GM23338 (cell line): ENCODE data around the gene EGF. TPM values are rescaled to one million over a fixed set of nuclear protein-coding genes. Genes with fewer than 3 reads are reported as not detected.
A peak's percentile ranks its signal among the peaks of the same experiment; 100 is the strongest.

Experiments used
- ATAC-seq: fragments of 200-7000 bp; cut with Tn5 transposase; 3 replicates; pipeline ENCODE4 v1.9.1; 2020
- DNase-seq: peaks from one replicate; pipeline ENCODE4 v3.0.0-alpha.2; 2015; ENCODE audit warnings: low spot score
- H2AFZ ChIP-seq: fragments of 200-600 bp; sonication (generic); 2 replicates; pipeline ENCODE4 v1.8.0; 2016; ENCODE audit warnings: antibody characterized with exemption, mild to moderate bottlenecking, moderate library complexity
- H3F3A ChIP-seq: fragments of 200-600 bp; sonication (generic); replicated peaks from 2 replicates; pipeline ENCODE4 v1.8.0; 2017; ENCODE audit warnings: antibody characterized with exemption, mixed run types, low read depth
- H3K27ac ChIP-seq: fragments of 200-600 bp; sonication (generic); 2 replicates; pipeline ENCODE4 v1.6.1; 2016; ENCODE audit warnings: low read depth
- H3K27me3 ChIP-seq: fragments of 200-600 bp; sonication (generic); 2 replicates; pipeline ENCODE4 v1.8.0; 2016; ENCODE audit warnings: mild to moderate bottlenecking, mixed run types, moderate library complexity; ENCODE audit not compliant: insufficient read depth
- H3K36me3 ChIP-seq: fragments of 200-600 bp; sonication (generic); 2 replicates; pipeline ENCODE4 v1.8.0; 2016; ENCODE audit warnings: mild to moderate bottlenecking; ENCODE audit not compliant: insufficient read depth
- H3K4me1 ChIP-seq: fragments of 200-600 bp; sonication (generic); 2 replicates; pipeline ENCODE4 v1.8.0; 2016; ENCODE audit warnings: mild to moderate bottlenecking, moderate library complexity; ENCODE audit not compliant: insufficient read depth
- H3K4me2 ChIP-seq: fragments of 200-600 bp; sonication (generic); 2 replicates; pipeline ENCODE4 v1.7.1; 2017; ENCODE audit warnings: mixed run types
- H3K4me3 ChIP-seq: fragments of 200-600 bp; sonication (generic); 2 replicates; pipeline ENCODE4 v1.6.1; 2016; ENCODE audit warnings: mixed run types
- H3K79me2 ChIP-seq: fragments of 200-600 bp; sonication (generic); replicated peaks from 2 replicates; pipeline ENCODE4 v1.8.0; 2017; ENCODE audit warnings: mild to moderate bottlenecking; ENCODE audit not compliant: insufficient read depth
- H3K9me2 ChIP-seq: fragments of 200-600 bp; sonication (generic); 2 replicates; pipeline ENCODE4 v1.8.0; 2017; ENCODE audit not compliant: insufficient read depth
- H4K20me1 ChIP-seq: fragments of 200-600 bp; sonication (generic); replicated peaks from 2 replicates; pipeline ENCODE4 v1.8.0; 2017; ENCODE audit warnings: mild to moderate bottlenecking; ENCODE audit not compliant: insufficient read depth
- H3K27ac Mint-ChIP-seq: 2 replicates; pipeline ENCODE4 v1.8.0; 2020; ENCODE audit warnings: inconsistent platforms, mild to moderate bottlenecking, moderate library complexity, mixed read lengths
- H3K27me3 Mint-ChIP-seq: 3 replicates; pipeline ENCODE4 v1.8.0; 2022; ENCODE audit warnings: low read depth, mild to moderate bottlenecking, moderate library complexity, mixed read lengths, inconsistent platforms; ENCODE audit not compliant: insufficient read depth, poor library complexity
- H3K36me3 Mint-ChIP-seq: 3 replicates; pipeline ENCODE4 v1.8.0; 2021; ENCODE audit warnings: low read depth, mild to moderate bottlenecking, inconsistent platforms, moderate library complexity, mixed read lengths
- H3K4me1 Mint-ChIP-seq: 3 replicates; pipeline ENCODE4 v1.8.0; 2020; ENCODE audit warnings: mild to moderate bottlenecking, inconsistent platforms, mixed read lengths
- H3K4me3 Mint-ChIP-seq: 3 replicates; pipeline ENCODE4 v1.8.0; 2021; ENCODE audit warnings: moderate library complexity, mild to moderate bottlenecking, inconsistent platforms, mixed read lengths
- H3K9me3 Mint-ChIP-seq: 3 replicates; pipeline ENCODE4 v1.8.0; 2020; ENCODE audit warnings: moderate library complexity, mild to moderate bottlenecking, inconsistent platforms, mixed read lengths
- CREB1 ChIP-seq: fragments of 250-450 bp; sonication (Bioruptor Pico); IDR thresholded peaks from 2 replicates; pipeline ENCODE4 v1.5.0; 2020; ENCODE audit warnings: low read depth, mild to moderate bottlenecking, moderate library complexity
- EZH2 ChIP-seq: fragments of 200-600 bp; sonication (generic); IDR thresholded peaks from one replicate; pipeline ENCODE4 v1.8.0; 2017; ENCODE audit warnings: antibody characterized with exemption, mild to moderate bottlenecking, low read depth; ENCODE audit not compliant: unreplicated experiment
- EZH2phosphoT487 ChIP-seq: fragments of 200-600 bp; sonication (generic); IDR thresholded peaks from one replicate; pipeline ENCODE4 v1.8.1; 2018; ENCODE audit warnings: antibody characterized with exemption; ENCODE audit not compliant: unreplicated experiment
- JUNB ChIP-seq: IDR thresholded peaks from one replicate; pipeline ENCODE4 v1.6.1; 2016; ENCODE audit warnings: antibody characterized with exemption; ENCODE audit not compliant: unreplicated experiment
- NANOG ChIP-seq: IDR thresholded peaks from 2 replicates; pipeline ENCODE4 v1.6.1; 2016; ENCODE audit warnings: antibody characterized with exemption, borderline replicate concordance
- POLR2AphosphoS5 ChIP-seq: IDR thresholded peaks from 2 replicates; pipeline ENCODE4 v1.6.1; 2016; ENCODE audit warnings: antibody characterized with exemption, low read depth
- STAT1 ChIP-seq: IDR thresholded peaks from one replicate; pipeline ENCODE4 v1.6.1; 2016; ENCODE audit warnings: antibody characterized with exemption; ENCODE audit not compliant: unreplicated experiment
- ZNF331 ChIP-seq: fragments of 250-450 bp; sonication (Bioruptor Pico); IDR thresholded peaks from 2 replicates; pipeline ENCODE4 v1.5.0; 2020; ENCODE audit warnings: low read depth, mild to moderate bottlenecking, moderate library complexity
- polyA plus RNA-seq: library from polyadenylated mRNA; unstranded; fragments of >200 nt; fragmentation: Nextera tagmentation; extraction: Ambion mirVana; gene quantifications from 2 replicates; pipeline ENCODE4 v1.2.1, GENCODE V29; 2016
- total RNA-seq: library from RNA; depleted of rRNA; stranded (reverse); fragments of >200 nt; shearing (Covaris generic); gene quantifications from 2 replicates; pipeline ENCODE4 v1.2.3, GENCODE V29; 2014
- TF ChIP-seq, protein P1 (sequence below): IDR thresholded peaks from one replicate; pipeline ENCODE4 v1.6.1; 2018; ENCODE audit warnings: antibody characterized with exemption; ENCODE audit not compliant: unreplicated experiment
- TF ChIP-seq, protein P2 (sequence below), 2 experiments: fragments of 200-600 bp in 1 of 2; sonication (generic) in 1 of 2; conservative IDR thresholded peaks; 2 replicates each; pipeline versions ENCODE4 v1.5.1 to v1.6.1; 2016 to 2017; ENCODE audit warnings: antibody characterized with exemption in 2 of 2, low read depth in 2 of 2, mild to moderate bottlenecking in 2 of 2, moderate library complexity in 1 of 2
- TF ChIP-seq, protein P3 (sequence below): IDR thresholded peaks from 2 replicates; pipeline ENCODE4 v1.6.1; 2016; ENCODE audit warnings: antibody characterized with exemption
- TF ChIP-seq, protein P4 (sequence below): fragments of 250-450 bp; sonication (Bioruptor Pico); IDR thresholded peaks from 2 replicates; pipeline ENCODE4 v1.5.0; 2020; ENCODE audit warnings: mild to moderate bottlenecking, moderate library complexity

Gene EGF
- total and polyA plus RNA-seq, 2 experiments from 2014 or later: 1.4 to 3.0 TPM

DNA sequence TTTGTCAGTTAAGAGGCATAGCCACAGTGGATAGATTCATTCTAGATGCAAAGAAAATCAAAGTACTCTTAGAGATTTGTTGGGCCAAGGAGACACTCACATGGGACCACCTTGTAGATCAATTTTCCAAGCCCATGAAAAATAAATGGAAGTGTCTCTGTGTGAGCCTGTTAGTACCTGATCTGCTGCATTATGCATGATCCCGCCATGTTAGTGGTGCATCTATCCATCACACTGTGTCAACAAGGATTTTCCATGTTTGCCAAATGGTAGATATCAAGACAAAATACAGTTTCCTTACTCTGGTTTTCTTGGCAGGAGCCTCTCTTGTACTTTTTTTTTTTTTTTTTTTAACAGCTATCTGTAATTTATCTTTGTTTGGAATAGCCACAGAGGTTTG, 112.4 kb downstream of the EGF start:
- TF ChIP-seq ZNF331: no peak
- TF ChIP-seq EZH2phosphoT487: no peak
- TF ChIP-seq STAT1: no peak
- TF ChIP-seq, protein P1, sequence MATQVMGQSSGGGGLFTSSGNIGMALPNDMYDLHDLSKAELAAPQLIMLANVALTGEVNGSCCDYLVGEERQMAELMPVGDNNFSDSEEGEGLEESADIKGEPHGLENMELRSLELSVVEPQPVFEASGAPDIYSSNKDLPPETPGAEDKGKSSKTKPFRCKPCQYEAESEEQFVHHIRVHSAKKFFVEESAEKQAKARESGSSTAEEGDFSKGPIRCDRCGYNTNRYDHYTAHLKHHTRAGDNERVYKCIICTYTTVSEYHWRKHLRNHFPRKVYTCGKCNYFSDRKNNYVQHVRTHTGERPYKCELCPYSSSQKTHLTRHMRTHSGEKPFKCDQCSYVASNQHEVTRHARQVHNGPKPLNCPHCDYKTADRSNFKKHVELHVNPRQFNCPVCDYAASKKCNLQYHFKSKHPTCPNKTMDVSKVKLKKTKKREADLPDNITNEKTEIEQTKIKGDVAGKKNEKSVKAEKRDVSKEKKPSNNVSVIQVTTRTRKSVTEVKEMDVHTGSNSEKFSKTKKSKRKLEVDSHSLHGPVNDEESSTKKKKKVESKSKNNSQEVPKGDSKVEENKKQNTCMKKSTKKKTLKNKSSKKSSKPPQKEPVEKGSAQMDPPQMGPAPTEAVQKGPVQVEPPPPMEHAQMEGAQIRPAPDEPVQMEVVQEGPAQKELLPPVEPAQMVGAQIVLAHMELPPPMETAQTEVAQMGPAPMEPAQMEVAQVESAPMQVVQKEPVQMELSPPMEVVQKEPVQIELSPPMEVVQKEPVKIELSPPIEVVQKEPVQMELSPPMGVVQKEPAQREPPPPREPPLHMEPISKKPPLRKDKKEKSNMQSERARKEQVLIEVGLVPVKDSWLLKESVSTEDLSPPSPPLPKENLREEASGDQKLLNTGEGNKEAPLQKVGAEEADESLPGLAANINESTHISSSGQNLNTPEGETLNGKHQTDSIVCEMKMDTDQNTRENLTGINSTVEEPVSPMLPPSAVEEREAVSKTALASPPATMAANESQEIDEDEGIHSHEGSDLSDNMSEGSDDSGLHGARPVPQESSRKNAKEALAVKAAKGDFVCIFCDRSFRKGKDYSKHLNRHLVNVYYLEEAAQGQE: no peak
- no peak for TF ChIP-seq NANOG
- TF ChIP-seq, protein P2, sequence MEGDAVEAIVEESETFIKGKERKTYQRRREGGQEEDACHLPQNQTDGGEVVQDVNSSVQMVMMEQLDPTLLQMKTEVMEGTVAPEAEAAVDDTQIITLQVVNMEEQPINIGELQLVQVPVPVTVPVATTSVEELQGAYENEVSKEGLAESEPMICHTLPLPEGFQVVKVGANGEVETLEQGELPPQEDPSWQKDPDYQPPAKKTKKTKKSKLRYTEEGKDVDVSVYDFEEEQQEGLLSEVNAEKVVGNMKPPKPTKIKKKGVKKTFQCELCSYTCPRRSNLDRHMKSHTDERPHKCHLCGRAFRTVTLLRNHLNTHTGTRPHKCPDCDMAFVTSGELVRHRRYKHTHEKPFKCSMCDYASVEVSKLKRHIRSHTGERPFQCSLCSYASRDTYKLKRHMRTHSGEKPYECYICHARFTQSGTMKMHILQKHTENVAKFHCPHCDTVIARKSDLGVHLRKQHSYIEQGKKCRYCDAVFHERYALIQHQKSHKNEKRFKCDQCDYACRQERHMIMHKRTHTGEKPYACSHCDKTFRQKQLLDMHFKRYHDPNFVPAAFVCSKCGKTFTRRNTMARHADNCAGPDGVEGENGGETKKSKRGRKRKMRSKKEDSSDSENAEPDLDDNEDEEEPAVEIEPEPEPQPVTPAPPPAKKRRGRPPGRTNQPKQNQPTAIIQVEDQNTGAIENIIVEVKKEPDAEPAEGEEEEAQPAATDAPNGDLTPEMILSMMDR (conservative IDR thresholded peaks at IDR 0.05; ENCODE audit: low read depth in 2 of 2): no peak
- TF ChIP-seq, protein P3, sequence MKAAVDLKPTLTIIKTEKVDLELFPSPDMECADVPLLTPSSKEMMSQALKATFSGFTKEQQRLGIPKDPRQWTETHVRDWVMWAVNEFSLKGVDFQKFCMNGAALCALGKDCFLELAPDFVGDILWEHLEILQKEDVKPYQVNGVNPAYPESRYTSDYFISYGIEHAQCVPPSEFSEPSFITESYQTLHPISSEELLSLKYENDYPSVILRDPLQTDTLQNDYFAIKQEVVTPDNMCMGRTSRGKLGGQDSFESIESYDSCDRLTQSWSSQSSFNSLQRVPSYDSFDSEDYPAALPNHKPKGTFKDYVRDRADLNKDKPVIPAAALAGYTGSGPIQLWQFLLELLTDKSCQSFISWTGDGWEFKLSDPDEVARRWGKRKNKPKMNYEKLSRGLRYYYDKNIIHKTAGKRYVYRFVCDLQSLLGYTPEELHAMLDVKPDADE: no peak
- TF ChIP-seq, protein P4, sequence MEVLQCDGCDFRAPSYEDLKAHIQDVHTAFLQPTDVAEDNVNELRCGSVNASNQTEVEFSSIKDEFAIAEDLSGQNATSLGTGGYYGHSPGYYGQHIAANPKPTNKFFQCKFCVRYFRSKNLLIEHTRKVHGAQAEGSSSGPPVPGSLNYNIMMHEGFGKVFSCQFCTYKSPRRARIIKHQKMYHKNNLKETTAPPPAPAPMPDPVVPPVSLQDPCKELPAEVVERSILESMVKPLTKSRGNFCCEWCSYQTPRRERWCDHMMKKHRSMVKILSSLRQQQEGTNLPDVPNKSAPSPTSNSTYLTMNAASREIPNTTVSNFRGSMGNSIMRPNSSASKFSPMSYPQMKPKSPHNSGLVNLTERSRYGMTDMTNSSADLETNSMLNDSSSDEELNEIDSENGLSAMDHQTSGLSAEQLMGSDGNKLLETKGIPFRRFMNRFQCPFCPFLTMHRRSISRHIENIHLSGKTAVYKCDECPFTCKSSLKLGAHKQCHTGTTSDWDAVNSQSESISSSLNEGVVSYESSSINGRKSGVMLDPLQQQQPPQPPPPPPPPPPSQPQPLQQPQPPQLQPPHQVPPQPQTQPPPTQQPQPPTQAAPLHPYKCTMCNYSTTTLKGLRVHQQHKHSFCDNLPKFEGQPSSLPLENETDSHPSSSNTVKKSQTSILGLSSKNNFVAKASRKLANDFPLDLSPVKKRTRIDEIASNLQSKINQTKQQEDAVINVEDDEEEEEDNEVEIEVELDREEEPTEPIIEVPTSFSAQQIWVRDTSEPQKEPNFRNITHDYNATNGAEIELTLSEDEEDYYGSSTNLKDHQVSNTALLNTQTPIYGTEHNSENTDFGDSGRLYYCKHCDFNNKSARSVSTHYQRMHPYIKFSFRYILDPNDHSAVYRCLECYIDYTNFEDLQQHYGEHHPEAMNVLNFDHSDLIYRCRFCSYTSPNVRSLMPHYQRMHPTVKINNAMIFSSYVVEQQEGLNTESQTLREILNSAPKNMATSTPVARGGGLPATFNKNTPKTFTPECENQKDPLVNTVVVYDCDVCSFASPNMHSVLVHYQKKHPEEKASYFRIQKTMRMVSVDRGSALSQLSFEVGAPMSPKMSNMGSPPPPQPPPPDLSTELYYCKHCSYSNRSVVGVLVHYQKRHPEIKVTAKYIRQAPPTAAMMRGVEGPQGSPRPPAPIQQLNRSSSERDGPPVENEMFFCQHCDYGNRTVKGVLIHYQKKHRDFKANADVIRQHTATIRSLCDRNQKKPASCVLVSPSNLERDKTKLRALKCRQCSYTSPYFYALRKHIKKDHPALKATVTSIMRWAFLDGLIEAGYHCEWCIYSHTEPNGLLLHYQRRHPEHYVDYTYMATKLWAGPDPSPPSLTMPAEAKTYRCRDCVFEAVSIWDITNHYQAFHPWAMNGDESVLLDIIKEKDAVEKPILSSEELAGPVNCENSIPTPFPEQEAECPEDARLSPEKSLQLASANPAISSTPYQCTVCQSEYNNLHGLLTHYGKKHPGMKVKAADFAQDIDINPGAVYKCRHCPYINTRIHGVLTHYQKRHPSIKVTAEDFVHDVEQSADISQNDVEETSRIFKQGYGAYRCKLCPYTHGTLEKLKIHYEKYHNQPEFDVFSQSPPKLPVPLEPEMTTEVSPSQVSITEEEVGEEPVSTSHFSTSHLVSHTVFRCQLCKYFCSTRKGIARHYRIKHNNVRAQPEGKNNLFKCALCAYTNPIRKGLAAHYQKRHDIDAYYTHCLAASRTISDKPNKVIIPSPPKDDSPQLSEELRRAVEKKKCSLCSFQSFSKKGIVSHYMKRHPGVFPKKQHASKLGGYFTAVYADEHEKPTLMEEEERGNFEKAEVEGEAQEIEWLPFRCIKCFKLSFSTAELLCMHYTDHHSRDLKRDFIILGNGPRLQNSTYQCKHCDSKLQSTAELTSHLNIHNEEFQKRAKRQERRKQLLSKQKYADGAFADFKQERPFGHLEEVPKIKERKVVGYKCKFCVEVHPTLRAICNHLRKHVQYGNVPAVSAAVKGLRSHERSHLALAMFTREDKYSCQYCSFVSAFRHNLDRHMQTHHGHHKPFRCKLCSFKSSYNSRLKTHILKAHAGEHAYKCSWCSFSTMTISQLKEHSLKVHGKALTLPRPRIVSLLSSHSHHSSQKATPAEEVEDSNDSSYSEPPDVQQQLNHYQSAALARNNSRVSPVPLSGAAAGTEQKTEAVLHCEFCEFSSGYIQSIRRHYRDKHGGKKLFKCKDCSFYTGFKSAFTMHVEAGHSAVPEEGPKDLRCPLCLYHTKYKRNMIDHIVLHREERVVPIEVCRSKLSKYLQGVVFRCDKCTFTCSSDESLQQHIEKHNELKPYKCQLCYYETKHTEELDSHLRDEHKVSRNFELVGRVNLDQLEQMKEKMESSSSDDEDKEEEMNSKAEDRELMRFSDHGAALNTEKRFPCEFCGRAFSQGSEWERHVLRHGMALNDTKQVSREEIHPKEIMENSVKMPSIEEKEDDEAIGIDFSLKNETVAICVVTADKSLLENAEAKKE: no peak
- TF ChIP-seq CREB1: no peak
- no peak for TF ChIP-seq JUNB
- TF ChIP-seq EZH2: no peak
- no peak for TF ChIP-seq POLR2AphosphoS5
- no peak overlapping the region for H3K4me3 ChIP-seq
- H3K36me3 ChIP-seq: no peaks in the 10 kb centered on the region
- no peak for DNase-seq
- Mint-ChIP-seq H3K36me3 (no peaks in the 10 kb centered on the region), H3K27ac (no peak overlapping the region), H3K4me3 (no peak overlapping the region), H3K27me3 (peaks cover 3% of the 10 kb centered on the region), H3K9me3 (no peaks in the 10 kb centered on the region), H3K4me1 (peaks cover 21% of the 10 kb centered on the region)
- H2AFZ ChIP-seq: 0 out of 2 replicates have a peak overlapping the region, but pooled peaks have one; percentile 9
- no peak overlapping the region for H3K4me2 ChIP-seq
- H4K20me1 ChIP-seq: no peaks in the 10 kb centered on the region
- H3F3A ChIP-seq: no peaks in the 10 kb centered on the region
- H3K79me2 ChIP-seq: no peaks in the 10 kb centered on the region
- no peaks in the 10 kb centered on the region for H3K9me2 ChIP-seq
- peaks cover 10% of the 10 kb centered on the region for H3K4me1 ChIP-seq
- H3K27ac ChIP-seq: no peak overlapping the region
- ATAC-seq: no peak
- no peaks in the 10 kb centered on the region for H3K27me3 ChIP-seq
